Lung (tissue), 12 donors: ENCODE results near the gene VGLL4. TPM values are rescaled to one million over a fixed set of nuclear protein-coding genes. Genes with fewer than 3 reads are reported as not detected.

Source experiments
- ATAC-seq: fragments of 200-7000 bp; cut with Tn5 transposase; one replicate; pipeline ENCODE4 v1.9.1; 2020; ENCODE audit warnings: moderate number of reproducible peaks; ENCODE audit not compliant: insufficient read depth, low FRiP score
- DNase-seq, 3 donors: peaks; one replicate each; pipeline ENCODE4 v3.0.0-alpha.2; 2013 to 2017
- H3K27ac ChIP-seq, 2 donors: one replicate each; pipeline ENCODE4 v1.5.1; 2013; ENCODE audit warnings: mild to moderate bottlenecking in 2 of 2, moderate library complexity in 2 of 2, control low read depth in 1 of 2, inconsistent platforms in 1 of 2, low read depth in 1 of 2, low read length in 1 of 2
- H3K27me3 ChIP-seq, 3 donors: one replicate each; pipeline ENCODE4 v1.5.1; 2013; ENCODE audit warnings: low read length in 2 of 3; ENCODE audit not compliant: control insufficient read depth in 3 of 3, insufficient read depth in 3 of 3
- H3K36me3 ChIP-seq, 4 donors: one replicate each; pipeline ENCODE4 v1.5.1; 2013; ENCODE audit warnings: low read length in 4 of 4, mild to moderate bottlenecking in 1 of 4, moderate library complexity in 1 of 4; ENCODE audit not compliant: control insufficient read depth in 4 of 4, insufficient read depth in 4 of 4
- H3K4me1 ChIP-seq, 5 donors: one replicate each; pipeline ENCODE4 v1.5.1; 2013; ENCODE audit warnings: low read length in 5 of 5, mild to moderate bottlenecking in 2 of 5, moderate library complexity in 1 of 5; ENCODE audit not compliant: control insufficient read depth in 5 of 5, insufficient read depth in 5 of 5
- H3K4me3 ChIP-seq: one replicate; pipeline ENCODE4 v1.5.1; 2013; ENCODE audit warnings: mild to moderate bottlenecking, control low read depth, moderate library complexity
- H3K9ac ChIP-seq, 2 donors: one replicate each; pipeline ENCODE4 v1.5.1; 2013; ENCODE audit warnings: low read length in 2 of 2, control low read depth in 1 of 2; ENCODE audit not compliant: insufficient read depth in 1 of 2
- H3K9me3 ChIP-seq, 4 donors: one replicate each; pipeline ENCODE4 v1.5.1; 2013; ENCODE audit warnings: low read length in 3 of 4, mild to moderate bottlenecking in 1 of 4, moderate library complexity in 1 of 4; ENCODE audit not compliant: control insufficient read depth in 4 of 4, insufficient read depth in 3 of 4
- WGBS, 2 donors: extraction: QIAGEN DNeasy Blood & Tissue Kit; methylation state at CpG; one replicate each; pipeline ENCODE4 v1.1.7; 2013; 5-methylcytosine and 5-hydroxymethylcytosine counted together
- polyA plus RNA-seq, 2 donors: library from polyadenylated mRNA; stranded (reverse); fragments of 200-250 nt; gene quantifications; one replicate each; pipeline ENCODE4 v1.2.1, GENCODE V29; 2013
- total RNA-seq, 2 donors: library from RNA; depleted of rRNA in 1 of 2; stranded (reverse); fragments of >200 nt in 1 of 2; gene quantifications; one replicate each; pipeline ENCODE4 v1.2.1, GENCODE V29; 2014 to 2021
- TF ChIP-seq, protein P1 (sequence below): IDR thresholded peaks from 2 replicates; pipeline ENCODE4 v1.5.1; 2012; ENCODE audit warnings: mild to moderate bottlenecking; ENCODE audit errors: control extremely low read depth, extremely low read depth
- donor health status: control.
- donor health status: control.
- donor health status: Bipolar disorder and iron deficiency.
- donor health status: healthy.
- donor health status: DM: yes; HTN: yes; CAD: no.

Gene VGLL4
- total and polyA plus RNA-seq, 4 donors = 30.5 to 94.1 (median 39.3) TPM

DNA sequence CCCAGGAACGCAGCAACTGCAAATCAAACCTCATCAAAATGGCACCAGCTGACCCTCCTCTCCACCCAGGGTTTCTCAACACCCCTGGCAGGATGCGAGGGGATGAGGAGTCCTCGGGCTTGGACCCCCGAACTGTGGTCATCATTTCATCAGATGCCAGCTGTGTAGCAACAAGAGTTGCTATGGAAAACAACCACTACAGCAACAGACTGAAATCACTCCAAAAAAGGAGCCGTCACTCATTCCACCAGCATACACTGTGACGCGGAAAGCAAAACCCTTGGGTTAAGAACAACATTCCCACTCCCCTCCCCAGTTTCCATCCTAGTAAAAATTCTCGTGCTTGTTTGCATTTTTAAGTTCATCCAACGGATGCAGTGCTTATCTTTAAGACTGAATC, 40.1 kb downstream of the VGLL4 start:
- Histone ChIP-seq H3K36me3 (peaks cover 0 to 12% (median 7%) of the 10 kb centered on the region in 4 donors), H3K4me3 (no peak overlapping the region), H3K4me1 (peaks cover 9 to 65% (median 39%) of the 10 kb centered on the region in 5 donors), H3K27ac (peak overlapping the region; percentile 30 to 67), H3K27me3 (no peaks in the 10 kb centered on the region), H3K9ac (peak overlapping the region in 1 of 2 donors; percentile 61), H3K9me3 (no peaks in the 10 kb centered on the region)
- 58 to 67% methylated on average over 9 of the region's 9 CpGs for WGBS, 2 donors
- DNase-seq (peak; percentile 89 to 93 (median 90)), ATAC-seq (no peak)
- TF ChIP-seq, protein P1, sequence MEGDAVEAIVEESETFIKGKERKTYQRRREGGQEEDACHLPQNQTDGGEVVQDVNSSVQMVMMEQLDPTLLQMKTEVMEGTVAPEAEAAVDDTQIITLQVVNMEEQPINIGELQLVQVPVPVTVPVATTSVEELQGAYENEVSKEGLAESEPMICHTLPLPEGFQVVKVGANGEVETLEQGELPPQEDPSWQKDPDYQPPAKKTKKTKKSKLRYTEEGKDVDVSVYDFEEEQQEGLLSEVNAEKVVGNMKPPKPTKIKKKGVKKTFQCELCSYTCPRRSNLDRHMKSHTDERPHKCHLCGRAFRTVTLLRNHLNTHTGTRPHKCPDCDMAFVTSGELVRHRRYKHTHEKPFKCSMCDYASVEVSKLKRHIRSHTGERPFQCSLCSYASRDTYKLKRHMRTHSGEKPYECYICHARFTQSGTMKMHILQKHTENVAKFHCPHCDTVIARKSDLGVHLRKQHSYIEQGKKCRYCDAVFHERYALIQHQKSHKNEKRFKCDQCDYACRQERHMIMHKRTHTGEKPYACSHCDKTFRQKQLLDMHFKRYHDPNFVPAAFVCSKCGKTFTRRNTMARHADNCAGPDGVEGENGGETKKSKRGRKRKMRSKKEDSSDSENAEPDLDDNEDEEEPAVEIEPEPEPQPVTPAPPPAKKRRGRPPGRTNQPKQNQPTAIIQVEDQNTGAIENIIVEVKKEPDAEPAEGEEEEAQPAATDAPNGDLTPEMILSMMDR = no peak

DNA sequence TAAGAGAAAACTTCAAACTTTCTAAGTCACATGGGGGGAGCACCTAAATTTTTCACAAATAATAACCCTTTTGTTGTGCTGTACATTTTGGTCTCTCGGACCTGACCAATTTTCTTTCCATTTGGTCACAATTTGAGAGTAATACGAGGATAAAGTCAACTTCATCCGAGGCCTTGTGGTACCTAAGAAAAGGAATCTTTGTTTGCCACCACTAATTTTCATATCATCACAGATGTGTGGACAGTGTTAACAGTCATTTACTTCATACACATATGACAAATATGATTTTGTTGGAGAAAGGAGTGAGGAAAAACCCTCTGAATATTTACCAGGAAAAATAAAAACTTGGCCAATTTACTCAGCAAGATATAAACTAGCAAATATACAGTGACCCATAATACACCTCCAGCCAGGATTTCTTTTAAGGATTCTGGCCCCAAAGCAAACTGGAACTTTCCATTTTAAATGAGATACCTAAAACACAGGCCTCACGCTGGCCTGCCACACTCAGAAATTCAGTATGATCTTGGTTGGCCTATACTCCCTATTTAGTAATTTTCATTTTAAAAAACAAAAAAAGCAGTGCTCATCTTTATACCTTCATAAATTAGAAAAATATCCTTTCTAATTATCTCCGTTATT, 40.7 kb downstream of the VGLL4 start:
- peak overlapping the region in 1 of 2 donors; percentile 61 for H3K9ac ChIP-seq
- TF ChIP-seq, protein P1 = no peak
- H3K4me3 ChIP-seq = no peak overlapping the region

DNA sequence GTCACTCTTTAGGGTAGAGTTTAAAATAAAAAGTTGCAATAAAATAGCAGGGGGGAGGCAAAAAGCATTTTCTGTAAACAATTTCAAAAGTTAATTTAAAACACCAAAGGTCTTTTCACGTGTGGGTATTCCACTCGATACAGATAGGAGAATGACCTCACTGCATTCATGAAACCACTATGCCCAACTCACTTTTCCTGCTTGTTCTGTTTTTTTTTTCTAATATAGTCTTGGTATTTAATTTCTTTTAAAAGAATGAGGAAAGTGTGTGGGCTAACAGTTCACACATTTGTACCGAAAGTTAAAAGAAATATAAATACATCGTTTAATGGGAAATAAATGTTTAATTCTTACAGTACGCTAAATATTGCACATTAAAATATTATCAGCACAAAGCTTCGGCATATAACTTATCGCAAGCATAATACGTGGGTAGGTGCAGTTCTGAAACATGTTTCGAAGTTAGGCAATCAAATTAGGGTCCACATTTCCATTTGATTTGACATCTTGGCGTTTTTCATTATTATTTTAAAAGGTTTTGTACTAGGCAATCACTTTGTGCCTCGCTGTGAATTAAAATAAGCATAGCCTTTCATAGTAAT, 41.4 kb downstream of the VGLL4 start:
- peak overlapping the region in 1 of 2 donors; percentile 78 for H3K27ac ChIP-seq
- peak overlapping the region in 1 of 2 donors; percentile 48 for H3K9ac ChIP-seq
- TF ChIP-seq, protein P1 = no peak
- 76 to 81% methylated on average over 11 of the region's 11 CpGs for WGBS, 2 donors
- H3K27me3 ChIP-seq = no peaks in the 10 kb centered on the region
- DNase-seq (peak in 1 of 3 donors; percentile 61), ATAC-seq (no peak)
- H3K4me1 ChIP-seq = peaks cover 9 to 58% (median 35%) of the 10 kb centered on the region in 5 donors
- H3K36me3 ChIP-seq = peaks cover 0 to 12% (median 9%) of the 10 kb centered on the region in 4 donors
- no peaks in the 10 kb centered on the region for H3K9me3 ChIP-seq
- no peak overlapping the region for H3K4me3 ChIP-seq

More for the DNA sequence above, 40.7 kb downstream of the VGLL4 start:
- 85 to 86% methylated on average over 5 of the region's 5 CpGs for WGBS, 2 donors
- DNase-seq (no peak), ATAC-seq (no peak)
- no peaks in the 10 kb centered on the region for H3K27me3 ChIP-seq
- peaks cover 0 to 12% (median 7%) of the 10 kb centered on the region in 4 donors for H3K36me3 ChIP-seq
- H3K4me1 ChIP-seq = peaks cover 9 to 63% (median 39%) of the 10 kb centered on the region in 5 donors
- peak overlapping the region; percentile 30 to 67 for H3K27ac ChIP-seq
- no peaks in the 10 kb centered on the region for H3K9me3 ChIP-seq
